Upper lobe of left lung (tissue), 4 donors: Measurements from ENCODE around the gene SEC14L3.

ENCODE experiments used
- CTCF ChIP-seq, 6 experiments: fragments of 450-650 bp in 4 of 6; fragments of 200-600 bp in 2 of 6; sonication (generic) in 2 of 6; IDR thresholded peaks; one replicate each; pipeline ENCODE4 v1.5.1; 2016 to 2019; ENCODE audit warnings: antibody characterized with exemption in 6 of 6
- EP300 ChIP-seq, 4 donors: sonication (generic); formaldehyde crosslinking; IDR thresholded peaks; one replicate each; pipeline ENCODE4 v1.5.1; 2017; ENCODE audit warnings: antibody characterized with exemption in 4 of 4, control low read depth in 2 of 4
- POLR2A ChIP-seq, 4 donors: fragments of 450-650 bp; IDR thresholded peaks; one replicate each; pipeline ENCODE4 v1.5.1; 2016 to 2017; ENCODE audit warnings: antibody characterized with exemption in 4 of 4, mild to moderate bottlenecking in 2 of 4
- POLR2AphosphoS5 ChIP-seq, 2 donors: sonication (generic); formaldehyde crosslinking; IDR thresholded peaks; one replicate each; pipeline ENCODE4 v1.5.1; 2017; ENCODE audit warnings: antibody characterized with exemption in 2 of 2

- TF ChIP-seq CTCF (IDR thresholded peaks at IDR 0.05): no peak
- TF ChIP-seq POLR2AphosphoS5 (IDR thresholded peaks at IDR 0.05): no peak
- no peak for TF ChIP-seq EP300 (IDR thresholded peaks at IDR 0.05)
- TF ChIP-seq POLR2A (IDR thresholded peaks at IDR 0.05): no peak
Measured at GRCh38 chr22:30471616-30472318, at the start of gene SEC14L3.
